Thyroid gland (tissue), 4 donors: ENCODE measurements around the gene STARD9. TPM values are rescaled to one million over a fixed set of nuclear protein-coding genes. Genes with fewer than 3 reads are reported as not detected.

Experiments used
- DNase-seq, 2 donors: peaks; one replicate each; pipeline ENCODE4 v3.0.0-alpha.2; 2019
- H3K27ac ChIP-seq, 3 donors: fragments of 200-600 bp; sonication (generic); 1 replicate in 2 of 3; 2 replicates in 1 of 3; pipeline ENCODE4 v1.5.1; 2016 to 2019; ENCODE audit warnings: mild to moderate bottlenecking in 1 of 3, moderate library complexity in 1 of 3
- H3K27me3 ChIP-seq: fragments of 200-600 bp; sonication (generic); one replicate; pipeline ENCODE4 v1.5.1; 2019
- H3K36me3 ChIP-seq, 2 donors: fragments of 200-600 bp; sonication (generic); one replicate each; pipeline ENCODE4 v1.5.1; 2016 to 2019
- H3K4me1 ChIP-seq, 2 donors: fragments of 200-600 bp; sonication (generic); one replicate each; pipeline ENCODE4 v1.5.1; 2017 to 2019
- H3K4me3 ChIP-seq, 3 donors: fragments of 200-600 bp; sonication (generic); replicated peaks in 1 of 3; 1 replicate in 2 of 3; 2 replicates in 1 of 3; pipeline ENCODE4 v1.5.1; 2016; ENCODE audit warnings: mild to moderate bottlenecking in 1 of 3
- H3K9me3 ChIP-seq: fragments of 200-600 bp; sonication (generic); one replicate; pipeline ENCODE4 v1.5.1; 2017
- CTCF ChIP-seq, 6 experiments: fragments of 200-600 bp in 3 of 6; fragments of 450-650 bp in 3 of 6; sonication (generic) in 3 of 6; IDR thresholded peaks; one replicate each; pipeline ENCODE4 v1.5.1; 2016 to 2019; ENCODE audit warnings: antibody characterized with exemption in 6 of 6, mild to moderate bottlenecking in 2 of 6, inconsistent platforms in 1 of 6, moderate library complexity in 1 of 6
- POLR2A ChIP-seq, 2 donors: fragments of 450-650 bp; IDR thresholded peaks; one replicate each; pipeline ENCODE4 v1.6.1; 2017; ENCODE audit warnings: antibody characterized with exemption in 2 of 2, mild to moderate bottlenecking in 2 of 2, moderate library complexity in 1 of 2
- WGBS, 2 donors: methylation state at CpG; one replicate each; pipeline ENCODE4 v1.1.5; 2017; 5-methylcytosine and 5-hydroxymethylcytosine counted together
- intact Hi-C: fragments of 100-400 bp; cut with DNase I; formaldehyde crosslinking; loops from one replicate; pipeline ENCODE4 v1.15.1; 2023
- total RNA-seq, 4 donors: library from RNA; depleted of rRNA; stranded (reverse); fragments of >200 nt; gene quantifications; one replicate each; pipeline ENCODE4 v1.2.3, GENCODE V29; 2016

The STARD9 gene
- total RNA-seq, 4 donors from 2014 or later: 6.4 to 23.4 (median 10.1) TPM

GRCh38 chr15:42577514-42578031 is 2.2 kb downstream of the STARD9 start:
- intact Hi-C loops: no loop called here
- DNase-seq: no peak
- H3K4me1 ChIP-seq: peaks cover 12 to 14% of the 10 kb centered on the region in 2 donors
- peak overlapping the region in 1 of 3 donors; percentile 9 for H3K27ac ChIP-seq
- H3K9me3 ChIP-seq: no peaks in the 10 kb centered on the region
- TF ChIP-seq POLR2A (IDR thresholded peaks at IDR 0.05): no peak
- TF ChIP-seq CTCF (IDR thresholded peaks at IDR 0.05): no peak
- H3K4me3 ChIP-seq: no peak overlapping the region
- H3K36me3 ChIP-seq: no peaks in the 10 kb centered on the region
- WGBS, 2 donors: 73 to 74% methylated on average over 1 of the region's 1 CpG
- H3K27me3 ChIP-seq: no peaks in the 10 kb centered on the region

GRCh38 chr15:42578984-42579537 is 3.7 kb downstream of the STARD9 start:
- H3K27ac ChIP-seq: no peak overlapping the region
- no peaks in the 10 kb centered on the region for H3K9me3 ChIP-seq
- H3K27me3 ChIP-seq: no peaks in the 10 kb centered on the region
- peaks cover 12 to 14% of the 10 kb centered on the region in 2 donors for H3K4me1 ChIP-seq
- H3K4me3 ChIP-seq: no peak overlapping the region
- 89 to 90% methylated on average over 2 of the region's 2 CpGs for WGBS, 2 donors
- intact Hi-C loops: no loop called here
- DNase-seq: no peak
- no peaks in the 10 kb centered on the region for H3K36me3 ChIP-seq
- TF ChIP-seq CTCF (IDR thresholded peaks at IDR 0.05) (no peak), POLR2A (IDR thresholded peaks at IDR 0.05) (no peak)

- Histone ChIP-seq H3K4me3 (peak overlapping the region in 1 of 3 donors; percentile 39), H3K27me3 (no peaks in the 10 kb centered on the region), H3K27ac (peak overlapping the region in 2 of 3 donors; percentile 21 to 25), H3K4me1 (peaks cover 8 to 9% of the 10 kb centered on the region in 2 donors), H3K9me3 (no peaks in the 10 kb centered on the region), H3K36me3 (no peaks in the 10 kb centered on the region)
- DNase-seq: peak; percentile 86 to 87
- intact Hi-C loops: no loop called here
- peak in 1 of 2 donors; percentile 55 for TF ChIP-seq POLR2A (IDR thresholded peaks at IDR 0.05)
- TF ChIP-seq CTCF (IDR thresholded peaks at IDR 0.05): no peak
- 4% methylated on average over 23 to 28 of the region's 37 CpGs for WGBS, 2 donors
Measured at GRCh38 chr15:42581272-42581730, 5.9 kb downstream of the STARD9 start.

GRCh38 chr15:42582569-42583375 is 7.4 kb downstream of the STARD9 start:
- Histone ChIP-seq H3K4me3 (no peak overlapping the region), H3K9me3 (no peaks in the 10 kb centered on the region), H3K27me3 (no peaks in the 10 kb centered on the region), H3K4me1 (peaks cover 7 to 8% of the 10 kb centered on the region in 2 donors), H3K27ac (no peak overlapping the region), H3K36me3 (no peaks in the 10 kb centered on the region)
- WGBS, 2 donors: 92 to 94% methylated on average over 8 of the region's 8 CpGs
- TF ChIP-seq POLR2A (IDR thresholded peaks at IDR 0.05): no peak
- TF ChIP-seq CTCF (IDR thresholded peaks at IDR 0.05): no peak
- intact Hi-C loops: no loop called here
- no peak for DNase-seq
